Esophagus muscularis mucosa (tissue), 4 donors: Measurements from ENCODE around the gene COG2.

Source experiments
- EP300 ChIP-seq: sonication (generic); formaldehyde crosslinking; IDR thresholded peaks from one replicate; pipeline ENCODE4 v1.6.1; 2017; ENCODE audit warnings: antibody characterized with exemption
- POLR2A ChIP-seq: fragments of 450-650 bp; IDR thresholded peaks from one replicate; pipeline ENCODE4 v1.6.1; 2017; ENCODE audit warnings: antibody characterized with exemption, moderate library complexity, mild to moderate bottlenecking, low read depth
- POLR2AphosphoS5 ChIP-seq, 2 donors: sonication (generic); formaldehyde crosslinking; IDR thresholded peaks; one replicate each; pipeline ENCODE4 v1.6.1; 2017; ENCODE audit warnings: antibody characterized with exemption in 2 of 2
- TF ChIP-seq, protein P1 (sequence below), 3 experiments: fragments of 200-600 bp in 2 of 3; fragments of 450-650 bp in 1 of 3; sonication (generic) in 2 of 3; IDR thresholded peaks; one replicate each; pipeline ENCODE4 v1.5.1; 2017 to 2019; ENCODE audit warnings: antibody characterized with exemption in 3 of 3, mild to moderate bottlenecking in 2 of 3, moderate library complexity in 1 of 3

DNA sequence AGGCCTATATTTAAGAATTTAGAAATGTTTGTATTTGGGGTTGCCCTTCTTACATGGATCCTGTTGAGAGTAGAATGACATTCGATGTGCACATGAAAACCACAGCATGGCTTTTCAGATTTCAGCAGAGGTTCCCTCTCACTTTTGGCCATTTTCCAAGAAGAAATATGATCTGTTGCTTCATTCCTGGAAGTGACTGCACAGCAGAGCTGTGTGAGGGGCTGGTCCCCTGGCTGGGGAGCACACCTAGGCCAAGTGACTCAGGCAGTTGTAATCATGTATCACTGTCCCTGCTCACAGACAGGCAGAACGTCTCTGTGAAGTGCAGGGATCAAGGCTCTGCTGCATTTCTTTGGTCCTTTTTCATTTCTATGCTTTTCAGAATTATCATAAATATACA, 39.3 kb downstream of the COG2 start:
- TF ChIP-seq, protein P1, sequence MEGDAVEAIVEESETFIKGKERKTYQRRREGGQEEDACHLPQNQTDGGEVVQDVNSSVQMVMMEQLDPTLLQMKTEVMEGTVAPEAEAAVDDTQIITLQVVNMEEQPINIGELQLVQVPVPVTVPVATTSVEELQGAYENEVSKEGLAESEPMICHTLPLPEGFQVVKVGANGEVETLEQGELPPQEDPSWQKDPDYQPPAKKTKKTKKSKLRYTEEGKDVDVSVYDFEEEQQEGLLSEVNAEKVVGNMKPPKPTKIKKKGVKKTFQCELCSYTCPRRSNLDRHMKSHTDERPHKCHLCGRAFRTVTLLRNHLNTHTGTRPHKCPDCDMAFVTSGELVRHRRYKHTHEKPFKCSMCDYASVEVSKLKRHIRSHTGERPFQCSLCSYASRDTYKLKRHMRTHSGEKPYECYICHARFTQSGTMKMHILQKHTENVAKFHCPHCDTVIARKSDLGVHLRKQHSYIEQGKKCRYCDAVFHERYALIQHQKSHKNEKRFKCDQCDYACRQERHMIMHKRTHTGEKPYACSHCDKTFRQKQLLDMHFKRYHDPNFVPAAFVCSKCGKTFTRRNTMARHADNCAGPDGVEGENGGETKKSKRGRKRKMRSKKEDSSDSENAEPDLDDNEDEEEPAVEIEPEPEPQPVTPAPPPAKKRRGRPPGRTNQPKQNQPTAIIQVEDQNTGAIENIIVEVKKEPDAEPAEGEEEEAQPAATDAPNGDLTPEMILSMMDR (IDR thresholded peaks at IDR 0.05): no peak
- TF ChIP-seq POLR2A (no peak), EP300 (no peak), POLR2AphosphoS5 (IDR thresholded peaks at IDR 0.05) (no peak)
